Upper lobe of left lung (tissue), 6 donors: ENCODE measurements around the gene SMOC2. TPM values are rescaled to one million over a fixed set of nuclear protein-coding genes. Genes with fewer than 3 reads are reported as not detected.

Source experiments
- ATAC-seq, 2 donors: fragments of 200-7000 bp; cut with Tn5 transposase; one replicate each; pipeline ENCODE4 v1.9.1; 2022; ENCODE audit warnings: mild to moderate bottlenecking in 2 of 2, moderate library complexity in 2 of 2; ENCODE audit not compliant: low FRiP score in 2 of 2
- DNase-seq, 2 donors: peaks; one replicate each; pipeline ENCODE4 v3.0.0-alpha.2; 2019 to 2020
- H3K27ac ChIP-seq, 4 donors: fragments of 200-600 bp; sonication (generic); one replicate each; pipeline ENCODE4 v1.5.1; 2016 to 2019
- H3K27me3 ChIP-seq, 4 donors: fragments of 200-600 bp; sonication (generic); one replicate each; pipeline ENCODE4 v1.5.1; 2017 to 2019
- H3K36me3 ChIP-seq, 4 donors: fragments of 200-600 bp; sonication (generic); one replicate each; pipeline ENCODE4 v1.5.1; 2016 to 2019
- H3K4me1 ChIP-seq, 4 donors: fragments of 200-600 bp; sonication (generic); one replicate each; pipeline ENCODE4 v1.5.1; 2018 to 2019
- H3K4me3 ChIP-seq, 4 donors: fragments of 200-600 bp; sonication (generic); one replicate each; pipeline ENCODE4 v1.5.1; 2017 to 2019; ENCODE audit warnings: mild to moderate bottlenecking in 2 of 4, moderate library complexity in 1 of 4
- H3K9me3 ChIP-seq, 4 donors: fragments of 200-600 bp; sonication (generic); one replicate each; pipeline ENCODE4 v1.5.1; 2018 to 2019
- EP300 ChIP-seq, 4 donors: sonication (generic); formaldehyde crosslinking; IDR thresholded peaks; one replicate each; pipeline ENCODE4 v1.5.1; 2017; ENCODE audit warnings: antibody characterized with exemption in 4 of 4, control low read depth in 2 of 4
- POLR2A ChIP-seq, 4 donors: fragments of 450-650 bp; IDR thresholded peaks; one replicate each; pipeline ENCODE4 v1.5.1; 2016 to 2017; ENCODE audit warnings: antibody characterized with exemption in 4 of 4, mild to moderate bottlenecking in 2 of 4
- POLR2AphosphoS5 ChIP-seq, 2 donors: sonication (generic); formaldehyde crosslinking; IDR thresholded peaks; one replicate each; pipeline ENCODE4 v1.5.1; 2017; ENCODE audit warnings: antibody characterized with exemption in 2 of 2
- WGBS, 2 donors: methylation state at CpG; one replicate each; pipeline ENCODE4 v1.1.5; 2017 to 2018; 5-methylcytosine and 5-hydroxymethylcytosine counted together
- total RNA-seq, 6 donors: library from RNA; depleted of rRNA in 4 of 6; stranded (reverse); fragments of >200 nt in 4 of 6; gene quantifications; one replicate each; pipeline versions ENCODE4 v1.1.0 to v1.2.1, GENCODE V29; 2016 to 2021
- TF ChIP-seq, protein P1 (sequence below), 6 experiments: fragments of 450-650 bp in 4 of 6; fragments of 200-600 bp in 2 of 6; sonication (generic) in 2 of 6; IDR thresholded peaks; one replicate each; pipeline ENCODE4 v1.5.1; 2016 to 2019; ENCODE audit warnings: antibody characterized with exemption in 6 of 6
- donor health status: DM: no; HTN: no; CAD: no; lungs with moderate emphysema.
- donor health status: DM: no; HTN: yes; CAD: no; lungs with severe emphysema.

Gene SMOC2
- total RNA-seq, 6 donors from 2014 or later, result 1.0 to 18.9 (median 5.0) TPM

DNA sequence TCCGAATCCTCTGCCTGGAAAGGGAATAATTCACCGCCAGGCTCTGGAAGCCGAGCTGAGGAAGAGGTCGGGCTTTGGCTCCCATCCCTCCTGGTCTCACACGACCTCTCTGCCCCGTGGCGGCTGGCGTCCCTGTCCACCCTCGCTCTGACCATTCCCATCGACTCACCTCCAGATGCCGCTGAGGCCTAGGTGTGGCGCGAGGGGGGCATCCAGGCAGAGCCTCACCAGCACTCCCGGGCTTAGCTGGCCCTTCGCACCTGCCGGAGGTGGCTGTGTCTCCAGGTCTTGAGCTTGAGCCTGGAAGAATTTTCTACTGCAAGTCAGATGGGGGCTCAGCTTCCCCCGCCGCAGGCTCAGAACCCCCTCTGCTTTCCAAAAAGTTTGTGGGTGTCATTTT is 28.5 kb upstream of the SMOC2 start:
- DNase-seq, result peak in 1 of 2 donors; percentile 61
- H3K27me3 ChIP-seq, result no peaks in the 10 kb centered on the region
- WGBS, 2 donors, result 92 to 97% methylated on average over 17 to 18 of the region's 18 CpGs
- H3K36me3 ChIP-seq, result no peaks in the 10 kb centered on the region
- H3K27ac ChIP-seq, result no peak overlapping the region
- ATAC-seq, result no peak
- no peak overlapping the region for H3K4me3 ChIP-seq
- H3K4me1 ChIP-seq, result peaks cover 0 to 4% (median under 1%) of the 10 kb centered on the region in 4 donors
- TF ChIP-seq EP300 (IDR thresholded peaks at IDR 0.05) (no peak), POLR2A (IDR thresholded peaks at IDR 0.05) (no peak), POLR2AphosphoS5 (IDR thresholded peaks at IDR 0.05) (no peak)
- TF ChIP-seq, protein P1, sequence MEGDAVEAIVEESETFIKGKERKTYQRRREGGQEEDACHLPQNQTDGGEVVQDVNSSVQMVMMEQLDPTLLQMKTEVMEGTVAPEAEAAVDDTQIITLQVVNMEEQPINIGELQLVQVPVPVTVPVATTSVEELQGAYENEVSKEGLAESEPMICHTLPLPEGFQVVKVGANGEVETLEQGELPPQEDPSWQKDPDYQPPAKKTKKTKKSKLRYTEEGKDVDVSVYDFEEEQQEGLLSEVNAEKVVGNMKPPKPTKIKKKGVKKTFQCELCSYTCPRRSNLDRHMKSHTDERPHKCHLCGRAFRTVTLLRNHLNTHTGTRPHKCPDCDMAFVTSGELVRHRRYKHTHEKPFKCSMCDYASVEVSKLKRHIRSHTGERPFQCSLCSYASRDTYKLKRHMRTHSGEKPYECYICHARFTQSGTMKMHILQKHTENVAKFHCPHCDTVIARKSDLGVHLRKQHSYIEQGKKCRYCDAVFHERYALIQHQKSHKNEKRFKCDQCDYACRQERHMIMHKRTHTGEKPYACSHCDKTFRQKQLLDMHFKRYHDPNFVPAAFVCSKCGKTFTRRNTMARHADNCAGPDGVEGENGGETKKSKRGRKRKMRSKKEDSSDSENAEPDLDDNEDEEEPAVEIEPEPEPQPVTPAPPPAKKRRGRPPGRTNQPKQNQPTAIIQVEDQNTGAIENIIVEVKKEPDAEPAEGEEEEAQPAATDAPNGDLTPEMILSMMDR (IDR thresholded peaks at IDR 0.05), result no peak
- no peaks in the 10 kb centered on the region for H3K9me3 ChIP-seq

DNA sequence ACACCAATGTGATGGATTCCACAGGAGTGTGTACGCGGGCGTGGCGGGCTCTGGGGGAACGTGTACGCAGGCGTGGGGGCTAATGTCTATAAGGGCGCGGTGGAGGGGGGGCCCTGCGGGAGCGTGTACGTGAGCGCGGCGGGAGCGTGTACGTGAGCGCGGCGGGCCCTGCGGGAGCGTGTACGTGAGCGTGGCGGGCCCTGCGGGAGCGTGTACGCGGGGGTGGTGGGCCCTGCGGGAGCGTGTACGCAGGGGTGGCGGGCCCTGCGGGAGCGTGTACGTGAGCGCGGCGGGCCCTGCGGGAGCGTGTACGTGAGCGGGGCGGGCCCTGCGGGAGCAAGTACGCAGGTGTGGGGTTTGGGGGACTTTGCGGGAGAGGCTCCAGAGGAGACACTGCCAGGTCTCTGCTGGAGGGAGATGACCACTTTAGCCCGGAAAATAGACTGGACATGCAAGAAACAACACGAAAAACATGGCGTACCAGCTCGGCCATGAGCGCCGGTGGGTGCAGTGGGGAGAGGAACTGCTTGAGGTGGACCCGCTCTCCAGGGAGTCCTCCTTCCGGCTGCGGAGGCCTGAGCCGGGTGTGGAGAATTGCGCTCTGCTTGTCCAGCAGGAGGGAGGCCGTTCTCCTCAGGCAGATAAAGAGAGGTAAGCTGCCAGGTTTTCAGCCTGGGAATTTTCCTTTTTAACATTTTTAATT is 27.8 kb upstream of the SMOC2 start:
- peak in 1 of 2 donors; percentile 73 for DNase-seq
- H3K4me3 ChIP-seq, result no peak overlapping the region
- H3K9me3 ChIP-seq, result no peaks in the 10 kb centered on the region
- ATAC-seq, result no peak
- WGBS, 2 donors, result 95 to 96% methylated on average over 48 to 59 of the region's 59 CpGs
- no peaks in the 10 kb centered on the region for H3K36me3 ChIP-seq
- TF ChIP-seq EP300 (IDR thresholded peaks at IDR 0.05) (no peak), POLR2AphosphoS5 (IDR thresholded peaks at IDR 0.05) (no peak), POLR2A (IDR thresholded peaks at IDR 0.05) (no peak)
- TF ChIP-seq, protein P1 (IDR thresholded peaks at IDR 0.05), result no peak
- no peak overlapping the region for H3K27ac ChIP-seq
- peaks cover 0 to 7% (median 4%) of the 10 kb centered on the region in 4 donors for H3K4me1 ChIP-seq
- H3K27me3 ChIP-seq, result no peaks in the 10 kb centered on the region

DNA sequence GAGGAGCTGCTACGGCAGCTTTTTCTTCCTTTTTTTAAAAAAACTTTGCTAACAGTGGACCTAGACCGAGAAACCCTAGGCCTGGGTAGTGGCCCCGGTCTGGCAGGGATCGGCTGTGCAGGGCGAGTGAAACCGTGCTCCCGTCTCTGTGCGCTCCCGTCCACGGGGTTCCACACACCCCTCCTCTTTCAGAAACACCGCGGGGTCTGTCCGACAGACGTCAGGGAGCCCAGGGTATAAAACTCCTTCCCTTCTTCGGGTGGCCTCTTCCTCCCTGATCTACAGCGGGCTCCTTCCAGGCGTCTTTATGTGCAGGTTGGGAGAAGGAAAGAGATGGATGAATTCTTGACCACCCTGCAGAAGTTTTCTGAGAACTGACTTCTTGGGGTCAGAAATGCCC is 27.1 kb upstream of the SMOC2 start:
- 83 to 88% methylated on average over 17 of the region's 17 CpGs for WGBS, 2 donors
- H3K4me3 ChIP-seq, result no peak overlapping the region
- DNase-seq (peak in 1 of 2 donors; percentile 39), ATAC-seq (no peak)
- peaks cover 0 to 7% (median 4%) of the 10 kb centered on the region in 4 donors for H3K4me1 ChIP-seq
- no peak for TF ChIP-seq POLR2AphosphoS5 (IDR thresholded peaks at IDR 0.05)
- TF ChIP-seq, protein P1 (IDR thresholded peaks at IDR 0.05), result no peak
- TF ChIP-seq EP300 (IDR thresholded peaks at IDR 0.05), result no peak
- no peak for TF ChIP-seq POLR2A (IDR thresholded peaks at IDR 0.05)
- H3K27ac ChIP-seq, result no peak overlapping the region
- no peaks in the 10 kb centered on the region for H3K27me3 ChIP-seq
- no peaks in the 10 kb centered on the region for H3K9me3 ChIP-seq
- no peaks in the 10 kb centered on the region for H3K36me3 ChIP-seq

DNA sequence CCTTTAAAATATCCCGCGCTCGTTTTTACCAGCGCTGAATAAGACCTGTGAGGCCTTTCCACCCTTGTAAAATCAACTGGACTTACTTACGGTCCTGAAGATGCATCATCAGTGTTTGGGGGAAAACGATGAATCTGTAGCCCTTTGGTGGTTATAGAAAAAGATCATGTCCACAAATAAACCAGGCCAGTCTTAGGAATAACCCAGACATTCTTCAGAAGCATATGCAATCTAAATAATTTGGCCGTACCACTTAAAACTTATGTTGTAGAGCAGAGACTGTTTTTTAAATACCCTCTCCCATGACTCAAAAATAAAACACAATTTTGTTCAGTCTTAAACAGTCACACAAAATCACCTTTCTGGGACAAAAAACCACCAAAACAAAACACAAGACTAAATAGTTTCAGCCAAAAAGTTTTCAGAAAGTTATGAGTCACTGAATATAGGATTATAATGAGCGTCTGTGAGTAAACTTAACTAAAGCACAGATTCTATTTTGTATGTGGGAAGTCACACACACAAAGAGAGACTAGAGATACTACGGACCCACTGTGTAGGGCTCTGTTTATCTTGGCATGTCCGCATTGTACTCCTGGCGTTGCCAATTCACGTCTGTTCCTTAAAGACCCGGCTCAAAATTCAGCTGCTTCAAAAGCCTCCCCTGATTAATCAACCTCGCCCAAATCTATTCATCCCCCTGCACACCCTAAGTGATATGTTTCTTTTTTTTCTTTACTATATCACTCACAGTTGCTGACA is 26.5 kb upstream of the SMOC2 start:
- Histone ChIP-seq H3K27me3 (no peaks in the 10 kb centered on the region), H3K27ac (no peak overlapping the region), H3K4me1 (peaks cover 0 to 7% (median 4%) of the 10 kb centered on the region in 4 donors), H3K4me3 (no peak overlapping the region), H3K36me3 (no peaks in the 10 kb centered on the region), H3K9me3 (no peaks in the 10 kb centered on the region)
- 67 to 69% methylated on average over 14 of the region's 14 CpGs for WGBS, 2 donors
- DNase-seq (no peak), ATAC-seq (no peak)
- no peak for TF ChIP-seq EP300 (IDR thresholded peaks at IDR 0.05)
- TF ChIP-seq, protein P1 (IDR thresholded peaks at IDR 0.05), result no peak
- no peak for TF ChIP-seq POLR2AphosphoS5 (IDR thresholded peaks at IDR 0.05)
